NCI-H2029 treated with DMSO at 0.1 percent for 48 hours (cell line): Measurements from ENCODE around the gene KCNJ18.
"Not testable (repeated sequence)": the region's sequence is repeated elsewhere in the genome, so short reads cannot be mapped to it uniquely, and the experiment has no call there.

Experiments used
- DNase-seq: peaks from one replicate; lab custom pipeline; 2025; lab: John Stamatoyannopoulos, UW

KCNJ18 gene

DNA sequence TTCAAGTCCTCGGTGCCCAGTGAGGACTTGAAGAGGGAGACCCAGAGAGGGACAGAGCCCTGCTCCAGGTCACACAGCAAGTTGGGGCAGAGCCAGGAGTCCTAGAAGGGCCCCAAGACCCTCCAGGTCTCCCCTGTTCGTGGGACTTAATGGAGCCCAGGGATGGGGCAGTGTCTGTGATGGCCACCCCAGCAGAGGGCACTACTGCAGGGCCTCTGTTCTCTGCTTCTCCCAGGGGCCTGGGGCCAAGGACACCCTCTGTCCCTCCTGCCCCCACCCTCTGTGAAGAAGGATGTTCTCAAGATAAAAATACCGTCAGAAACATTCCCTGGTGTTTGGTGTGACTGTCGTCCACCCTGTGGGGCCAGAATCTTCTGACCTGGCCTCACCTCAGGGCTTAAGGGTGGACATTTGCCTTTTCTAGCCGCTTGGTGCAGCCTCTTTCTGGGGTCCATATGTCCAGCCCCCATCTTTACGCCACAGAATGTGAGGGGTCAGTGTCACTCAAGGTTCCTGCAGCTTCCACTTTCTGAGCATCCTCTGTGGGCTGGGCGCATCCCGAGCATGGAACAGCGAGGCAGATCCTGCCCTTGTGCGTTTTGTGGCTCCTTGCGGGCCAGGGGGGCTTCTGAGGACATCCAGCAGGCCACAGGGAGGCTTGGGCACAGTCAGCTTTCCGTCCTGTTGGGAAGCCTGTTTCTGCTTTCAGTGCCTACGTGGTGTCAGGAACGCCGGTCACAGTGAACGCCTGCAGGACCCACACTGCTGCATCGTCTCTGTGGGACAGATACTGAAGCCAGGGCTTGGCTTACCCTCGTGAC, at the start of gene KCNJ18:
Gene KCNJ18, plus strand, starts transcription at position 641 of the 821 bp plus-strand sequence. CDS start 10,264 bp downstream, outside the sequence.
- not testable (repeated sequence) for DNase-seq

GRCh38 chr17:21648125-21648524, 44.2 kb upstream of the KCNJ18 start:
- DNase-seq, result not testable (repeated sequence)

DNA sequence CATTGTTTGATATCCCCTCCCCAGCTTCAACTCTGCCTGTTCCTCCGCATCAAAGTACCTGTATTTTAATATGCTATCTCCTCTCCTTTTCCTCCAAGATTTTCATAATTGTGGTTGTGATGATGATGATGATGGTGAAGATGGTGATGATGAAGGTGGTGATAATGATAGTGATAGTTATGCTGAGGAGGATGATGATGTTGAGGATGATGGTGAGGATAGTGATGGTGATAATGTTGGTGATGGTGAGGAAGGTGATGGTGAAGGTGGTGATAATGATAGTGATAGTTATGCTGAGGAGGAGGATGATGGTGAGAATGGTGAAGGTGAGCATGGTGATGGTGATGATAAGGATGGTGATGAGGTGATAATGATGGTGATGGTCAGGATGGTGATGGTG, 42.3 kb upstream of the KCNJ18 start:
- DNase-seq, result not testable (repeated sequence)

GRCh38 chr17:21652049-21652448, 40.3 kb upstream of the KCNJ18 start:
- DNase-seq, result not testable (repeated sequence)

GRCh38 chr17:21653211-21653610, 39.1 kb upstream of the KCNJ18 start:
- DNase-seq, result not testable (repeated sequence)

DNA sequence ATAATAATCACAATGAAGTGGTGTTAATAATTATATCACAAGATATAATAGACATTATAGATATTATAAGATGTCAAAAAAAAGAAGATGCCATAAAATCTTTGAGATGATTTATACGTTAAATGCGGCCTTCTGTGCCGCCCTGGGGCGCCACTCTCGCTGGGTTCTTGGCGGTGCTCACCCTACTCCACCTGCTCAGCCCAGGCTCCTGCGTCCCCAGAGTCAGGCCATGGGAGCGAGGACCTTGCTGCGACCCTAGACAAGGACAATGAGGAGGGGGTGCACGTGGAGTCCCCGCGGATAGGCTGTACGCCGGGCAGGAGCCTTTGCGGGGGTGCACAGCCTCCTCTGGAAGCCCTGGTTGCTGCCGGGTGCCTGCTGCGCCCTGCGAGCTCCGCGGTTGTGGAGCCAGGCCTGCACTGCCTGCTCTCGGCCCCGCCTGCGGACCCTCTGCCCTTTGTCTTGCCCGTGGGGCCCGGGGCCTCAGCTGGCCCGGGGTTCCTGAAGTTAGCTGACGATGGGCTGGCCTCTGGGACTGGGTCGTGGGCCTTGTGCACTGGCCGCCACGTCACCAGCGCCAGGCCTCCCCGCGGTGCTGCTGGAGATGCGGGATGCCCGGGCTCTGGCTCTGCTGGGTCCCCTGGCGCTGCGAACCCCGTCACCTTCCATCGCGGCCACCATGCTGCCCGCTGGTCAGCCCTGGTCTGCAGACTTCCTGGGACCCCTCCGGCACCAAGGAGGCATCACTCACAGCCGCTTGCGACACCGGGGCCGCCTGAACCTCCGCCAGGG, 35.6 kb upstream of the KCNJ18 start:
- DNase-seq, result not testable (repeated sequence)

- not testable (repeated sequence) for DNase-seq
Measured at GRCh38 chr17:21659635-21660034, 32.7 kb upstream of the KCNJ18 start.

GRCh38 chr17:21661455-21661854, 30.9 kb upstream of the KCNJ18 start:
- DNase-seq, result not testable (repeated sequence)

DNA sequence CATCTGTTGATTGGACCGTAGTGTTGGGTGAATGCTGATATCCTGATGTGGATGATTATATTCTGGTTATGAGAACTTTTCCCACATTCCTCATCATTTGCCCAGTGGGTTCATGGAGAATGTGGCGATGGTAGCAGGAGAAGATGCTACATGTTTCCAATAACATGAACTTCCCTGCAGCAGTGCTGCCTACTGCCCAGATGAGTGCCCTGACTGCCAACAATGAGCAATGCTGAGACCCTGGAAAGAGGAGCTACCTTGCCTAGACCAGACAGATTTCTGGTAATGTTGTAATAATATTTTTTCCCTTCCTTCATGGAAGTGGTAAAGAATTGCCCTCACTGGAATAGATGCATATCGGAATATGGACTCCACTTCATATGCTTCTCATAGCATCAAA, 29.2 kb upstream of the KCNJ18 start:
- DNase-seq, result not testable (repeated sequence)

GRCh38 chr17:21663614-21664474, 28.5 kb upstream of the KCNJ18 start:
- DNase-seq, result not testable (repeated sequence)

- not testable (repeated sequence) for DNase-seq
Measured at GRCh38 chr17:21665171-21665570, 27.2 kb upstream of the KCNJ18 start.

DNA sequence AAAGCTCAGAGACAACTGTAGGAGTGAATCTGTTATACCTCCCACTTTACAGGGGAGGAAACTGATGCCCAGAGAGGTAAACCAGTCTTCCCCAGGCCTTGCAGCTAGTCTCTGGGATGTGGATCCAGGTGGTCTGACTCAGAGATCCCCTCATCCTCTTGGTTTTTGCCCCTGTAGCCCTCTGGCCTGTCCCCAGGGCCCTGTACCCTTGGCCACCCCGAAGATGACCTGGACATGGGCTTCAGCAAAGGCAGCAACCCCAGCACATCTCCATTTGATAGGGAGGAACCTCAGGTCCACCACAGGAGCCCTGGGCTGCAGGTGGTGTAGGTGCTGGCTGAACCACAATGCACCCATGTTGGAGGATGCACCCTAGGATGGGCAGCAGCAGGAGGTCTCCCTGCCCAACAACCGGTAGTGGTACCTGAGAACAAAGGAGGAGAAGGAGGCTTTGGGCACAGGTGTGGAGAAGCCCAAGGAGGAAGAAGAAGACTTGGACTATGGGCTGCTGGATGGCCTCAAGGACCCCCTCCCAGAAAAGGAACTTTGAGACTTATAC, 26.3 kb upstream of the KCNJ18 start:
- not testable (repeated sequence) for DNase-seq

- DNase-seq, result not testable (repeated sequence)
Measured at GRCh38 chr17:21666711-21667412, 25.5 kb upstream of the KCNJ18 start.

DNA sequence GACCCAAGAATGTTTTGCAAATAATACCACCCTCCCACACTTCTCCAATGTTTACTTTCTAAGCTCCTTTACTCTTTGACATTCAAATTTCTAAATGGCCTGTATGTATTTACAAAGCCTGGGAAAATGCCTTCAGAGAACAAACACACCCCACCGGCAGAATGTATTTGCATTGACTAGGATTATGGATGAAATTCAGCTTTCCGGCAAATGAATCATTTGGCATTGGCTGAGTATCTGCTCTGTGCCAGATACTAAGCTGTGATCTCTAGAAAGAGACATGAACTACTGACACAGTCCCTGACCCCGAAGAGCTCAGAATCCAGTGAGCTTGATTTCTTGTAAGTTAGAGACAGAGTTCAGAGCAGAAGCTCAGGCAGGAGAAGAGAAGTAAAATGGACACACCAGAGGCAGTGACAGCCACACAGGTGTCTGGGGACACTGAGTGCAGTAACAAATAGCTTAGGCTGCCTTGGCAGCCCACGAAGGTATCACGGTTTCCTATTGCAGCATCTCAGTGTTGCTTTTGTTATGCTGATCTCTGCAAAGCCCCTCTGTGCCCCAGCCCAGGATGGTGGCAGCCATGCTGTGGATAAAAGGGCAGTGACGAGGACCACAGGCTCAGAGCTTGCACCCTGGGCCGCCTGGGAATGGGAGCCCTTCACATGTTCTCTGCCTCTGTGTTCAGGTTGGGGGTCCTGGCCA, 24.8 kb upstream of the KCNJ18 start:
- not testable (repeated sequence) for DNase-seq

DNA sequence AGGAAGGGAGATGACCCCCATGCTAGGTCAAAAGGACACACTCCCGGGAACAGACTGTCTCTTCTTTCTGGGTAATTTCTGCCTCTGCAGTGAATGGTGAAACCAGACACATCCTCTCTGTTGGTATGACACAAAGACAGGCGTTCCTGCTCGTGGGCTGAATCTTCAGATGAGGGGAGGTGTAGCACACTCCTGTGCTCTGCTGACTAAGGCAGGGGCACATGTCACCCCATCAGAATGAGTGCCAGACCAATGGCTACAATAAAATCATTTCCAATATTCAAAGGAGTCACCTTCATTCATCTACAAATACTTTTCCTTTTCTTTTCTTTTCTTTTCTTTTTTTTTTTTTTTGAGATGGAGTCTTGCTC, 24.2 kb upstream of the KCNJ18 start:
- not testable (repeated sequence) for DNase-seq

- not testable (repeated sequence) for DNase-seq
Measured at GRCh38 chr17:21668746-21669508, 23.4 kb upstream of the KCNJ18 start.

- not testable (repeated sequence) for DNase-seq
Measured at GRCh38 chr17:21669616-21670360, 22.5 kb upstream of the KCNJ18 start.

DNA sequence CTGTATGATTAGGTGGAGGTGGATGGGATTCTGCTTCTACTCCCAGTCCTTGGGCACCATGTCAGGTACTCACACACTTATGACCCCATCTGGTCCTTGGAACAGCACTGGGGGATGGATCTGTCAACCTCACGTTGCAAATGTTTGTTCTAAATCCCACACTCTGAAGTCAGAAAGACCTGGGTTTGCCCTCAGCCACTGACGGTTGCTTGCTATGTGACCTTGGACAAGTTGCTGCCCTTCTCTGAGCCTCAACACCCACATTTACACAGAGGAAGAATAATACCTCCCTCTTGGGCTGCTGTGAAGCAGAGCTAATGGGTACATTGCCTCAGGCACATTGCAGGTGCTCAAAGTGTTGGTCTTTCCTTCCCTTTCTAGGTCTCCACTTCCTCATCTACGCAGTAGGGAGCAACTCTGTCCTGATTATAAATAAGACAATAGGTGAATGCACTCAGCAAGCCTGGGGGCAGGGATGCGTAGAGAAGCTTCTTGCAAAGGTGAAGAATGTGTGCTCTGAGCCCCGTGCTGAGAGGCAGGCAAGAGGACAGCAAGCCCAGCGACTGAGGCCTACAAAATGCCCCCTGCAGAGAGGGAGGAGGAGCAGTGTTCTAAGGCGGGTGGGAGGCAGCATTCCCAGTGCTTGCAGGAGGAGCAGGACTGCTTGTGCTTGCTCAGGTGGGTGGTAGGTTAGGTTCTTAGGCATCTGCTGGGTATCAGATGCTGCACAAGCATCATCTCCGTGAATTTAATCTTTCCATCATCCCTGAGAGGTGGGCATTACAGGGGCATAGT, 21.8 kb upstream of the KCNJ18 start:
- not testable (repeated sequence) for DNase-seq
